OCI-LY7 (cell line): ENCODE measurements around the gene RCCD1. TPM values are rescaled to one million over a fixed set of nuclear protein-coding genes. Genes with fewer than 3 reads are reported as not detected.

Source experiments
- BruUV-seq: library from RNA; stranded (reverse); fragments of 400-500 nt; replicated peaks from 2 replicates; lab custom pipeline; 2021; lab: Mats Ljungman, UMichigan
- CTCF ChIA-PET: fragments of 300-600 bp; sonication (Branson Sonifier 250); formaldehyde crosslinking; loops from one replicate; lab custom pipeline; 2022; ENCODE audit warnings: antibody characterized with exemption; ENCODE audit not compliant: unreplicated experiment; lab: Charles Lee
- POLR2A ChIA-PET: fragments of 300-600 bp; sonication (Branson Sonifier 250); formaldehyde crosslinking; loops from one replicate; lab custom pipeline; 2022; ENCODE audit warnings: antibody characterized with exemption; lab: Charles Lee
- DNase-seq: peaks from one replicate; pipeline ENCODE4 v3.0.0-alpha.2; 2015; ENCODE audit warnings: low spot score
- H2AFZ ChIP-seq: fragments of 200-600 bp; sonication (generic), shearing (Covaris generic); 2 replicates; pipeline ENCODE4 v1.6.1; 2014; ENCODE audit warnings: mild to moderate bottlenecking, antibody characterized with exemption, low read length, moderate library complexity
- H3K27ac ChIP-seq: fragments of 200-600 bp; sonication (generic); 2 replicates; pipeline ENCODE4 v1.5.1; 2014; ENCODE audit warnings: mixed run types, low read depth, mild to moderate bottlenecking, moderate library complexity, low read length, inconsistent platforms; ENCODE audit not compliant: poor library complexity, severe bottlenecking
- H3K36me3 ChIP-seq: fragments of 200-600 bp; sonication (generic); 2 replicates; pipeline ENCODE4 v1.6.1; 2014; ENCODE audit warnings: mild to moderate bottlenecking, antibody characterized with exemption, low read length, moderate library complexity, mixed read lengths; ENCODE audit not compliant: insufficient read depth
- H3K4me1 ChIP-seq: fragments of 200-600 bp; sonication (generic); 2 replicates; pipeline ENCODE4 v1.5.1; 2014; ENCODE audit warnings: mild to moderate bottlenecking, low read length; ENCODE audit not compliant: insufficient read depth, poor library complexity, severe bottlenecking
- H3K4me2 ChIP-seq: fragments of 200-600 bp; sonication (generic); 2 replicates; pipeline ENCODE4 v1.6.1; 2014; ENCODE audit warnings: mild to moderate bottlenecking, low read length
- H3K4me3 ChIP-seq: fragments of 200-600 bp; sonication (generic); 2 replicates; pipeline ENCODE4 v1.5.1; 2014; ENCODE audit warnings: mild to moderate bottlenecking, low read depth, low read length; ENCODE audit not compliant: poor library complexity, severe bottlenecking
- H3K79me2 ChIP-seq: fragments of 200-600 bp; sonication (generic); 2 replicates; pipeline ENCODE4 v1.6.1; 2016; ENCODE audit warnings: low read depth, mild to moderate bottlenecking, low read length, moderate library complexity, mixed read lengths; ENCODE audit not compliant: insufficient read depth
- H3K9me2 ChIP-seq: fragments of 200-600 bp; sonication (generic); 2 replicates; pipeline ENCODE4 v1.6.1; 2016; ENCODE audit warnings: mild to moderate bottlenecking, low read length, mixed read lengths; ENCODE audit not compliant: insufficient read depth
- H3K9me3 ChIP-seq: fragments of 200-600 bp; sonication (generic); 2 replicates; pipeline ENCODE4 v1.6.1; 2014; ENCODE audit warnings: mild to moderate bottlenecking, mixed run types, low read length, mixed read lengths
- H4K20me1 ChIP-seq: fragments of 200-600 bp; sonication (generic); 2 replicates; pipeline ENCODE4 v1.6.1; 2014; ENCODE audit warnings: mild to moderate bottlenecking, antibody characterized with exemption, low read length, moderate library complexity, mixed read lengths; ENCODE audit not compliant: insufficient read depth
- EZH2phosphoT487 ChIP-seq: fragments of 200-600 bp; sonication (generic); IDR thresholded peaks from 2 replicates; pipeline ENCODE4 v1.6.1; 2018; ENCODE audit warnings: low read depth, borderline replicate concordance, mild to moderate bottlenecking, mixed run types, antibody characterized with exemption, low read length, moderate library complexity, mixed read lengths
- intact Hi-C: fragments of 100-400 bp; cut with micrococcal nuclease; formaldehyde crosslinking; loops from one replicate; pipeline ENCODE4 v1.10.0; 2022; ENCODE audit not compliant: unreplicated experiment
- total RNA-seq, 2 experiments: library from RNA; depleted of rRNA in 1 of 2; stranded (reverse); fragments of >200 nt in 1 of 2; shearing (Covaris generic) in 1 of 2; gene quantifications; 2 replicates each; pipeline ENCODE4 v1.2.3, GENCODE V29; 2014 to 2022
- TF ChIP-seq, protein P1 (sequence below): fragments of 200-600 bp; sonication (generic); conservative IDR thresholded peaks from 2 replicates; pipeline ENCODE4 v1.5.1; 2014; ENCODE audit warnings: mild to moderate bottlenecking, antibody characterized with exemption, low read length, moderate library complexity, mixed read lengths

RCCD1 gene
- total RNA-seq, 2 experiments from 2014 or later = 77.7 to 84.5 TPM

DNA sequence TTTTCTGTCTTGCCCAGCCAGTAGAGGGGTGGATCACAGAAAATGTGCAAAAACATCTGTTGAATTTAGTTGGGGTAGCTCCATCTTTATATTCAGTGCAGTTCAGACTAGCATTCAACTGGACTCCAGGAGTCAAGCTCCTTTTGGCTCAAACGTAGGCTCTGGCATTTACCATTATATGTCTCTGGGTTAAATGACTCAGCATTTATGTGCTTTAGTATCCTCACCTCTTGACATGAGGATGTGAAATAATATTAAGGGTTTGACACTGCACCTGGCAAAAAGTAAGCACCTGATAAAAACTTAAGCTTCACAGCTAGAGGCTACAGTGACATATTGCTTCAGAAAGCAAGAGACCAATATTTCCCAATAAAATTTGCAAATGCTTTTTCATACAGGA is 24.9 kb downstream of the RCCD1 start:
- H3K79me2 ChIP-seq = peaks cover 13% of the 10 kb centered on the region
- H3K4me1 ChIP-seq = no peaks in the 10 kb centered on the region
- no peak overlapping the region for H3K4me3 ChIP-seq
- H3K36me3 ChIP-seq = peaks cover 98% of the 10 kb centered on the region
- H3K27ac ChIP-seq = no peak overlapping the region
- no peak overlapping the region for H3K4me2 ChIP-seq
- no TSS peak for BruUV-seq
- intact Hi-C loops = no loop called here
- no peak overlapping the region for H2AFZ ChIP-seq
- no peaks in the 10 kb centered on the region for H3K9me2 ChIP-seq
- H3K9me3 ChIP-seq = no peaks in the 10 kb centered on the region
- H4K20me1 ChIP-seq = no peaks in the 10 kb centered on the region
- ChIA-PET CTCF (no interaction called here), POLR2A (interaction anchor here (0.6 to 1.1 kb wide), 2 partner anchors 13 to 70 kb away, joined by 4 to 9 read pairs; no protein-coding TSS in a partner anchor)
- no peak for DNase-seq
- no peak for TF ChIP-seq EZH2phosphoT487
- TF ChIP-seq, protein P1, sequence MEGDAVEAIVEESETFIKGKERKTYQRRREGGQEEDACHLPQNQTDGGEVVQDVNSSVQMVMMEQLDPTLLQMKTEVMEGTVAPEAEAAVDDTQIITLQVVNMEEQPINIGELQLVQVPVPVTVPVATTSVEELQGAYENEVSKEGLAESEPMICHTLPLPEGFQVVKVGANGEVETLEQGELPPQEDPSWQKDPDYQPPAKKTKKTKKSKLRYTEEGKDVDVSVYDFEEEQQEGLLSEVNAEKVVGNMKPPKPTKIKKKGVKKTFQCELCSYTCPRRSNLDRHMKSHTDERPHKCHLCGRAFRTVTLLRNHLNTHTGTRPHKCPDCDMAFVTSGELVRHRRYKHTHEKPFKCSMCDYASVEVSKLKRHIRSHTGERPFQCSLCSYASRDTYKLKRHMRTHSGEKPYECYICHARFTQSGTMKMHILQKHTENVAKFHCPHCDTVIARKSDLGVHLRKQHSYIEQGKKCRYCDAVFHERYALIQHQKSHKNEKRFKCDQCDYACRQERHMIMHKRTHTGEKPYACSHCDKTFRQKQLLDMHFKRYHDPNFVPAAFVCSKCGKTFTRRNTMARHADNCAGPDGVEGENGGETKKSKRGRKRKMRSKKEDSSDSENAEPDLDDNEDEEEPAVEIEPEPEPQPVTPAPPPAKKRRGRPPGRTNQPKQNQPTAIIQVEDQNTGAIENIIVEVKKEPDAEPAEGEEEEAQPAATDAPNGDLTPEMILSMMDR = no peak

DNA sequence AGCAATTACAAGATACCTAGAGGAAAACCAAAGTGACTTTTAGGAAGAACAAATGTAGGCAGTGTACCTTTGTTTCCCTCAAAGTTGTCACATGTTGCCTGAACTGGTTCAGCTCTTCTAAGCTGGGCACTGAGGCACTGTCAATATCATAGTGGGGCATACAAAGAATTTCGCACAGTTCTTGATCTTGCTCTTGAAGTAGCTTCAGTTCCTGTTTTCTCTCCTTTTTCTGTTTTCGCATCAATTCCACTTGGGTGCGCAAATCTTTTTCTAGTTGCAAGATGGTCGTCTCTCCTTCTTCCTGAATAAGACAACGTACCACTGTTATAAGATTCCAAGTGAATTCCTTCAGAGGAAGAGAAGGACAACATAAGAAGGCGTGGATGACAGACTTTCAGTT is 27.0 kb downstream of the RCCD1 start:
- peaks cover 1% of the 10 kb centered on the region for H3K4me1 ChIP-seq
- intact Hi-C loops = no loop called here
- POLR2A ChIA-PET = interaction anchor here (0.7 to 1.1 kb wide), 2 partner anchors 46 to 59 kb away, joined by 4 read pairs; partner anchors contain the start of gene UNC45A
- BruUV-seq = no TSS peak
- H2AFZ ChIP-seq = no peak overlapping the region
- no peaks in the 10 kb centered on the region; the same call in 1 of the 2 replicates for H4K20me1 ChIP-seq
- no peaks in the 10 kb centered on the region for H3K9me2 ChIP-seq
- no peak overlapping the region for H3K4me2 ChIP-seq
- H3K79me2 ChIP-seq = peaks cover 34% of the 10 kb centered on the region
- no peak overlapping the region for H3K27ac ChIP-seq
- peaks cover 93% of the 10 kb centered on the region for H3K36me3 ChIP-seq
- CTCF ChIA-PET = no interaction called here
- H3K9me3 ChIP-seq = no peaks in the 10 kb centered on the region
- TF ChIP-seq, protein P1 = no peak
- no peak for TF ChIP-seq EZH2phosphoT487
- H3K4me3 ChIP-seq = no peak overlapping the region
- no peak for DNase-seq

DNA sequence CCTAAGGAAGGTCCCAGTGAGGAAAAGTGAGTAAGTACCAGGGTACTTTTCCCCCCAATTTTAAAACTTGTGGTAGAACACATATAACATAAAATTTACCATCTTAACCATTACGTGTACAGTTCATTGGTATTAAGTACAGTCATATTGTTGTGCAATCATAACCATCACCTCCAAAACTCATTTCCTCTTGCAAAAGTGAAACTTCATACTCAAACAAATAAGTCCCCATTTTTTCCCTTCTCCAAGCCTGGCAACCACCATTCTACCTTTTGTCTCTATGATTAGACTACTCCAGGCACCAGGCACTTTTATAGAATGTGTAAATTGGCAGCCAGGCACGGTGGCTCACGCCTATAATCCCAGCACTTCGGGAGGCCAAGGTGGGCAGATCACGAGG is 27.5 kb downstream of the RCCD1 start:
- Histone ChIP-seq H3K4me1 (peaks cover 6% of the 10 kb centered on the region), H3K36me3 (peaks cover 92% of the 10 kb centered on the region), H3K4me3 (no peak overlapping the region), H3K9me3 (no peaks in the 10 kb centered on the region), H3K9me2 (no peaks in the 10 kb centered on the region), H2AFZ (no peak overlapping the region), H3K79me2 (peaks cover 38% of the 10 kb centered on the region), H3K4me2 (no peak overlapping the region), H3K27ac (no peak overlapping the region), H4K20me1 (no peaks in the 10 kb centered on the region; the same call in 1 of the 2 replicates)
- no TSS peak for BruUV-seq
- POLR2A ChIA-PET = interaction anchor here (0.9 kb wide), 1 partner anchor 26 kb away, joined by 4 read pairs; no protein-coding TSS in a partner anchor
- DNase-seq = no peak
- no peak for TF ChIP-seq EZH2phosphoT487
- TF ChIP-seq, protein P1 = no peak
- intact Hi-C loops = no loop called here
- CTCF ChIA-PET = no interaction called here
